COLO668 (cell line): Measurements from ENCODE around the gene TMEM244.
"Not testable (repeated sequence)": the region's sequence is repeated elsewhere in the genome, so short reads cannot be mapped to it uniquely, and the experiment has no call there.

ENCODE experiments used
- DNase-seq: peaks from one replicate; lab custom pipeline; 2025; ENCODE audit not compliant: unreplicated experiment; lab: John Stamatoyannopoulos, UW

TMEM244 gene

DNA sequence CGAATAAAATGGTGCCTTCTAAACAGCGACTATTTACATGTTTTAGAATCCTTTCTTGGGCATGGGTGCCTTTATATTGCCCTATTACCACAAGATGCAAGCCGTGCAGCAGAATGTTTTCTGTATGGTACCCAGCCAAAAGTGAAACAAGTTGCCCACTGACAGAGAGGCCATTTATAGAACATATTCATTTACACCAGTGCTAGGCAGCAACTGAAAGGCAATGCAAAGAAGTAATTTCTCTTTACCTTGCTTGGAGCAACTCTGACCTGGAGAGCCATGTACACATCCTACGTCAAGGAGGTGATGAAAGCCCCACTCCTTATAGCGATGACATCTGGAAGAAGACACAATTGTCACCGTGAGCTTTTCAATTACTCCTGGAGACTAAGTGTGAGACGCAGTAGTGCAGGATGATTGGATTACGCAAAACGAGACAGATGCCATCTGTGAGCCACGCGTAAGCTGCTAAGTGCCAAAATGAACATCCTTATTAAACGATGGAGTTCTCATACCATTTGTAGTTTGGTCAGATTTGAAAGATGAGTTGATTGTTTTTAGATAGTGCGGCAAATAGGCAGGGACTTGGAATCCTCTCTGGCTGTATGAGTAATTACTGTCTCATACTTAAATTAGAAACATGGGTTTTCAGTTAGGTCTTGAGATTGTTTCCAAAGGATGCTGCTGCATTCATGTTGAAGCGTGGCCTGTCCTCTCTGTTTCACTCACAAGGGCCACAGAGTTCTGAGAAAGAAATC is at the start of gene TMEM244:
Gene TMEM244, minus strand, starts transcription at position 408 of the 758 bp plus-strand sequence. Its CDS starts 127 bp downstream, at position 281.
- no peak for DNase-seq

DNA sequence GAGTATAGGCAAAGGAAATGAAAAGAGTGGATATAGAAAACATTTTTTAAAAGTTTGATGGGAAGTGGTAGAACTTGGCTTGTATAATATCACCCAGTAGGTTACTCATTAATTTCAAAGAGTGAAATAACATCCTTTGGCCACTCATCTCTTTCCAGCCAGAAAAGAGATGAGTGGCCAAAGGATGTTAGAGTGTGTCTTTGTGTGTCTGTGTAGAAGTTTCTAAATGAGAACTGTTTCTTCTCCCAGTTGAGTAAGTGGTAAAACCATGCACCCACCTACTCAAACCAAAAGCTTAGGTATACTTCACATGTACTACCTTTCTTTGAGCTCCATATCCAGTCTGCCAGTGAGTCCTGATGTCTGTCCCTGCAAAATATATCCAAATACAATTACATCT is 47.7 kb upstream of the TMEM244 start:
- no peak for DNase-seq

- no peak for DNase-seq
Observed at GRCh38 chr6:129908356-129908755, 47.2 kb upstream of the TMEM244 start.

- no peak for DNase-seq
Observed at GRCh38 chr6:129906515-129907077, 45.5 kb upstream of the TMEM244 start.

- no peak for DNase-seq
Observed at GRCh38 chr6:129903082-129903481, 42.0 kb upstream of the TMEM244 start.

DNA sequence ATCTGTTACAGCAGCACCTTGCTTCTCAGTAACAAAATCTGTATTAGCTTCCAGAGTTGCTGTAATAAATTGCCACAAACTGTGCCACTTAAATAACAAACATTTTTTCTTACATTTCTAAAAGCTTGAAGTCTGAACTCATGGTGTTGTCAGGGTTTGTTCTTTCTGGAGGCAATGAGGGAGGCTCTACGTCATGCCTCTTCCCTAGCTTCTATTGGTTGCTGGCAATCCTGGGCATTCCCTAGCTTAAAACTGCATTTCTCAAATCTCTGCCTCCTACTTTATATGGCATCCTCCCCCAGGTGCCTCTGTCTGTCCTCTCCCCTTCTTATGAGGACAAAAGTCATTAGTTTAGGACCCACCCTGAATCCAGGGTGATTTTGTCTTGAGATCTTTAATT is 41.6 kb upstream of the TMEM244 start:
- no peak for DNase-seq

- no peak for DNase-seq
Observed at GRCh38 chr6:129901910-129902309, 40.8 kb upstream of the TMEM244 start.

DNA sequence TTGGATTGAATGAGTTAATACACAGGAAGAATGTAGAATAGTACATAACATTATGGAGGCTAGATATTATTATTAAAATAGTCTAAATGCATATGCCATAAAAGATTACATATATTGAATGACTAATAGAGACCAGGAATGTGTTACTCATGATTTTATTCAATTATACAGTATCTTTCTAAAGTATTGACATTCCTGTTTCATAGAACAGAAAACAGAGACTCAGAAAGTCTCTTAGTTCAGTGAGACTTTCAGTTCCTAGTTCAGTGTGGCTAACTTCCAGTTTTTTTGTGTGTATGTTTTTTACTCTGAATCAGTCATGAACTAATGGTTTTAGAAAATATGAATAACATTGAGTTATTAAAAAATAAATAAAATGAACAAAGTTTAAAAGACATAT is 34.6 kb upstream of the TMEM244 start:
- no peak for DNase-seq

DNA sequence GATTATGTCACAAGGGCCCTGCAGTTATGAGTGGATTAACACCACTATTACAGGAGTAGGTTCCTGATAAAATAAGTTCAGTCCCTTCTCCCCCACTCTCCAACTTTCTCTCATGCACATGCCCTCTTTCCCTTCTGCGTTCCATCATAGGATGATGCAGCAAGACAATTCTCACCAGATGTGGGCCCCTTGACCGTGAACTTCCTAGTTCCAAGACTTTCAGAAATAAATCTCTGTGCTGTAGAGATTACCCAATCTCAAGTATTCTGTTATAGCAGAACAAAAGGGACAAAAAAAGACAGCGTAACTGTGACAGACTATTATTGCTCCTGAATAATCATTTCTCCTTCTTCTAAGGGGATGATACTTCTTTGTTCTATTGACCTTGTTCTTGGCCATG is 33.8 kb upstream of the TMEM244 start:
- DNase-seq: no peak

DNA sequence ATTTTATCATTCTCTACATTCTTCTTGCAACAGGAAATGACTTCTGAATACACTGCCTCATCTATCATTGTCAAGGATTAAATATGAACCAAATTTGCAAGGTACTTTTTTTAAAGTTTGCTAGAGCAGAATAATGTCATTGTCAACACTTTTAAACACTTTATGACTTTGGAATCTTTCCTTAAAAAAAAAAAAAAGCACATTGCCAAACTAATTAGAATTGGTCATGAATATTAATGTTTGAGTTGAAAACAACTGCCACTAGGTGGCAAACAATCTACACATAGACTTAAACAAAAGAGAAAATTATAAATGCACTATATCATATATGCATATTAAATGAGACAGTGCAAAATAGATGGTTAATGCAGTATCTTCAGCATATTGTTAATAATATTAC is 32.5 kb upstream of the TMEM244 start:
- DNase-seq: no peak

GRCh38 chr6:129890701-129891100 is 29.6 kb upstream of the TMEM244 start:
- no peak for DNase-seq

DNA sequence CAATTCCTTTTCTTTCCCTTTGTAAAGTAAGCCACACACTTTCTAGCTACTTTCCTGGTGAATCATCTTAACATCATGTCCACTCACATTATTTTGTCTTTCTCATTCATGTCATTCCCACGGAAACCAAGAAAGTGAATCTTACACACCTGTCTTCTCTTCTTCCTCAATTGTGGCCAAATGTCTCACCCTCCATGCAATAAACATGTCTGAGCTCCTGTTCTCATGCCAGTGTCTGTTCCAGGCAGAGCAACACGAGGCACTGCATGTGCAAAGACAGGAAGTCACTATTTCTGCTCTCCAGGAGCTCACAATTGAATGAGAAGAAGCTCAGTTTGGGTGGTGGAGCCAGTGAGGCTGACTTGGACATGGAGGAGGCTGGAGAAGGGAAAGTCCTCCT is 29.0 kb upstream of the TMEM244 start:
- no peak for DNase-seq

DNA sequence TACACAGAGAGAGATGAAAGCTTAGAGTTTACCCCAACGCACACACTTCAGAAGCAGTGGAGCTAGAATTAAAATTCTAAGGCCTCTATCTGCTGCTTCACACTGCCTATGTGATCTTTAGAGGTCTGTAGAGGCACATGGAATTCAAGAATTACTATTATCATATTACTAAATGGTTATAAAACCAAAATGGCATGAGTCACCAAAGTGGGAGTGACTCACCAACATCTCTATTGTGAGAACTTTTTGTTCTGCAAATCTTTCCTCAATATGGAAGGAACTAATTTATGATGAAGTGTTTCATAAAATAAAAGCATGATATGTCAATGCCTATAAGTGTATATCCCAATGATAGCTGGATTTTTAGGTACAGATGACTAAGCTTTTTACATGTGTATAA is 28.5 kb upstream of the TMEM244 start:
- DNase-seq: no peak

GRCh38 chr6:129886401-129887155 is 25.5 kb upstream of the TMEM244 start:
- no peak for DNase-seq

- no peak for DNase-seq
Observed at GRCh38 chr6:129884211-129884610, 23.1 kb upstream of the TMEM244 start.

- no peak for DNase-seq
Observed at GRCh38 chr6:129882510-129883023, 21.5 kb upstream of the TMEM244 start.

- DNase-seq: not testable (repeated sequence)
Observed at GRCh38 chr6:129877894-129878293, 16.8 kb upstream of the TMEM244 start.

GRCh38 chr6:129875610-129876520 is 14.8 kb upstream of the TMEM244 start:
- DNase-seq: no peak

- DNase-seq: no peak
Observed at GRCh38 chr6:129874837-129875236, 13.7 kb upstream of the TMEM244 start.

DNA sequence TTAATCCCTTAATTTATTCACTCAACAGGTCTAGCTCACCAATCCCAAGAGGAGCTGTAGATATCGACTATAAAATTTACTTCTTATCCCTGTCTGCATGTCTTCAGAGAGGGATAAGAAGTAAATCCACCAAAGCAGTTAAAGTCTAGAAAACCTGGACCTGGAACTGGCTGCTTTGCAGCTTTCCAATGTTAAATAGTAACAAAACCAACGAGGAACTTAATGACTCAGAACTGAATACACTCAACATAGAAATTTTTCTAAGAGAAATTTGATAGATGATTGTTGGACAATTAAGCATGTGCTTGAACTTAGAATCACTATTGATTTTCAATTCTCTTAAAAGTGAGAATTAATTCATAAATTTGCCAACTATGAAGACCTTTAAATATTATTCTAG is 11.5 kb upstream of the TMEM244 start:
- DNase-seq: no peak

GRCh38 chr6:129871221-129871620 is 10.1 kb upstream of the TMEM244 start:
- DNase-seq: no peak
